Parathyroid adenoma (tissue), 2 donors: Measurements from ENCODE around the gene PSMC2.

Experiments
- H2AFZ ChIP-seq: fragments of 300-600 bp; sonication (generic); one replicate; pipeline ENCODE4 v1.7.0; 2017; ENCODE audit warnings: antibody characterized with exemption, mild to moderate bottlenecking
- H3K27ac ChIP-seq: fragments of 300-600 bp; sonication (generic); one replicate; pipeline ENCODE4 v1.7.0; 2017
- H3K27me3 ChIP-seq: fragments of 300-600 bp; sonication (generic); one replicate; pipeline ENCODE4 v1.7.0; 2017; ENCODE audit warnings: low read length; ENCODE audit not compliant: control insufficient read depth, insufficient read depth
- H3K36me3 ChIP-seq: fragments of 300-600 bp; sonication (generic); one replicate; pipeline ENCODE4 v1.7.0; 2017; ENCODE audit warnings: low read length; ENCODE audit not compliant: control insufficient read depth, insufficient read depth
- H3K4me1 ChIP-seq: fragments of 300-600 bp; sonication (generic); one replicate; pipeline ENCODE4 v1.7.0; 2017; ENCODE audit warnings: control low read depth
- H3K4me2 ChIP-seq: fragments of 300-600 bp; sonication (generic); one replicate; pipeline ENCODE4 v1.7.0; 2017; ENCODE audit warnings: low read length
- H3K4me3 ChIP-seq: fragments of 300-600 bp; sonication (generic); one replicate; pipeline ENCODE4 v1.7.0; 2017; ENCODE audit warnings: low read depth, low read length
- H3K79me2 ChIP-seq: fragments of 300-600 bp; sonication (generic); one replicate; pipeline ENCODE4 v1.7.0; 2017; ENCODE audit warnings: control low read depth
- H3K9ac ChIP-seq: fragments of 300-600 bp; sonication (generic); one replicate; pipeline ENCODE4 v1.7.0; 2017; ENCODE audit warnings: mild to moderate bottlenecking
- H3K9me3 ChIP-seq: fragments of 300-600 bp; sonication (generic); one replicate; pipeline ENCODE4 v1.7.0; 2017; ENCODE audit warnings: low read length; ENCODE audit not compliant: control insufficient read depth
- TF ChIP-seq, protein P1 (sequence below): fragments of 300-600 bp; sonication (generic); IDR thresholded peaks from one replicate; pipeline ENCODE4 v1.7.0; 2017; ENCODE audit warnings: antibody characterized with exemption, mild to moderate bottlenecking
- donor health status: primary hyperparathyroidism.

The PSMC2 gene

DNA sequence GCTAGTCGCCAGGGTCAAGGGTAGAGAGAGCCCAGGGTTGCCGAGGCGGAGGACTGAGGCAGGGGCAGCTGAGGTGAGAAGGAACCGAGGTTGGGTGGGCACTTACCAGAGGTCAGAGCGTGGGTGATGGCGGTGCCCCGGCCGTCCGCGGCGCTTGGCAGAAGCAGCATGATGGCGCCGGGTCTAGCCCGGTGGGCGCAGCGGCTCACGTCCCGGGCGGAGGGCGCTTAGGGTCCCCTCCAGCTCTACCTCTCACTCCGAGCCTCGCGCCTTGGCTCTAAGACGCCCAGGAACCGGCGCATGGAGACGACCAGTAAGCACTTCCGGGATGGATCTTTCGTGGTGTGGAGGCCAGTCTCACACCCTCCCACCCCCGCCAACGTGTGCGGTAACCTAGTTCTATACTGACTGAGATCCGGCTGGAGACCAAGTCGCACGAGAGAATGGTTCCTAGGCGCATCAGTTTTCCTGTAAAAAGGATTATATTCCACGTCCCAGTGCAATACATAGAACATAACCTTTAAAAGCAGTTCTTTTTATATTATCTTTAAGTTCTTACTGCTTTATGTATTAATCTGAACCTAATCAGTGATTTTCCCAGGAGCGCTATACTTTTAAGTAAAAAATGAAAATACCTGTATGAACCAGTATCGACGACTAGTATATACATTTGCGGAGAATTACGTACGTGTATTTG is 2.8 kb upstream of the PSMC2 start, which contains the start of gene DNAJC2:
DNAJC2 (minus strand) TSS at position 315 of the 697 bp plus-strand sequence; CDS start at position 170, 145 bp downstream.
- Histone ChIP-seq H3K36me3 (no peaks in the 10 kb centered on the region), H3K9me3 (no peaks in the 10 kb centered on the region), H3K4me2 (peak within 1 kb of the TSS; percentile 94), H3K27me3 (no peaks in the 10 kb centered on the region), H3K79me2 (peaks cover 37% of the 10 kb centered on the region), H3K9ac (peak within 1 kb of the TSS; percentile 56), H2AFZ (peak within 1 kb of the TSS; percentile 95), H3K27ac (peak within 1 kb of the TSS; percentile 75), H3K4me3 (peak within 1 kb of the TSS; percentile 91), H3K4me1 (peaks cover 7% of the 10 kb centered on the region)
- TF ChIP-seq, protein P1, sequence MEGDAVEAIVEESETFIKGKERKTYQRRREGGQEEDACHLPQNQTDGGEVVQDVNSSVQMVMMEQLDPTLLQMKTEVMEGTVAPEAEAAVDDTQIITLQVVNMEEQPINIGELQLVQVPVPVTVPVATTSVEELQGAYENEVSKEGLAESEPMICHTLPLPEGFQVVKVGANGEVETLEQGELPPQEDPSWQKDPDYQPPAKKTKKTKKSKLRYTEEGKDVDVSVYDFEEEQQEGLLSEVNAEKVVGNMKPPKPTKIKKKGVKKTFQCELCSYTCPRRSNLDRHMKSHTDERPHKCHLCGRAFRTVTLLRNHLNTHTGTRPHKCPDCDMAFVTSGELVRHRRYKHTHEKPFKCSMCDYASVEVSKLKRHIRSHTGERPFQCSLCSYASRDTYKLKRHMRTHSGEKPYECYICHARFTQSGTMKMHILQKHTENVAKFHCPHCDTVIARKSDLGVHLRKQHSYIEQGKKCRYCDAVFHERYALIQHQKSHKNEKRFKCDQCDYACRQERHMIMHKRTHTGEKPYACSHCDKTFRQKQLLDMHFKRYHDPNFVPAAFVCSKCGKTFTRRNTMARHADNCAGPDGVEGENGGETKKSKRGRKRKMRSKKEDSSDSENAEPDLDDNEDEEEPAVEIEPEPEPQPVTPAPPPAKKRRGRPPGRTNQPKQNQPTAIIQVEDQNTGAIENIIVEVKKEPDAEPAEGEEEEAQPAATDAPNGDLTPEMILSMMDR, result no peak

DNA sequence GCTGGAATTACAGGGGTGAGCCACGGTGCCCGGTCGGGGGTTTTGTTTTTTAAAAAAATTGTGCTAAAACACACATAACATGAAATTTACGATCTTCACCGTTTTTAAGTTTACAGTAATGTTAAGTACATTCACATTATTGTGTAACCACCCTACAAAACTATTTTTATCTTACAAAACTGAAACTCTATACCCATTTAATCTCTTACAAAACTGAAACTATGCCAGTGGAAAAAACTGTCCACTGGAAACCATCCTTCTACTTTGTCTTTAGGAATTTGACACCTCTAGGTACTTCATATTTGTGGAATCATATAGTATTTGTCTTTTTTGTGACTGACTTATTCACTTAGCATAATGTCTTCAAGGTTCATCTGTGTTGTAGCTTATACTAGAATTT is 1.0 kb upstream of the PSMC2 start:
- Histone ChIP-seq H3K27me3 (no peaks in the 10 kb centered on the region), H3K4me1 (peaks cover 7% of the 10 kb centered on the region), H3K27ac (no peak overlapping the region), H3K4me3 (no peak overlapping the region), H2AFZ (no peak overlapping the region), H3K79me2 (peaks cover 54% of the 10 kb centered on the region), H3K9me3 (no peaks in the 10 kb centered on the region), H3K4me2 (no peak overlapping the region), H3K36me3 (no peaks in the 10 kb centered on the region), H3K9ac (no peak overlapping the region)
- TF ChIP-seq, protein P1, result no peak

DNA sequence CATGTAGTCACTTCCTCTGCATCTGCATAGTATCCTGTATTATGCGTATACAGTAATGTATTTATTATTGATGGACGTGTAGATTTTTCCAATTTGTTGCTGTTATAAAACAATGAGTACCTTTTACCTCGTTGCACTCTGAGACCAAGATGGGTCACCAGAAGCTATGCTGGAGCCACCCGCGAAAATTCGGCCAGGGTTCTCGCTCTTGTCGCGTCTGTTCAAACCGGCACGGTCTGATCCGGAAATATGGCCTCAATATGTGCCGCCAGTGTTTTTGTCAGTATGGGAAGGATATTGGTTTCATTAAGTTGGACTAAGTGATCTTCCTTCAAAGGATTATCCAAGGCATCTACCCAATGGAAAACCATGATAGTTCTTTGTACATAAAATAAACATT is 1.0 kb downstream of the PSMC2 start:
- H3K4me3 ChIP-seq, result peak overlapping the region; percentile 76
- H3K27ac ChIP-seq, result no peak overlapping the region
- TF ChIP-seq, protein P1, result no peak
- peaks cover 3% of the 10 kb centered on the region for H3K4me1 ChIP-seq
- H3K9ac ChIP-seq, result no peak overlapping the region
- H3K27me3 ChIP-seq, result no peaks in the 10 kb centered on the region
- no peaks in the 10 kb centered on the region for H3K9me3 ChIP-seq
- H2AFZ ChIP-seq, result no peak overlapping the region
- H3K4me2 ChIP-seq, result peak overlapping the region; percentile 79
- H3K79me2 ChIP-seq, result peaks cover 63% of the 10 kb centered on the region
- no peaks in the 10 kb centered on the region for H3K36me3 ChIP-seq

DNA sequence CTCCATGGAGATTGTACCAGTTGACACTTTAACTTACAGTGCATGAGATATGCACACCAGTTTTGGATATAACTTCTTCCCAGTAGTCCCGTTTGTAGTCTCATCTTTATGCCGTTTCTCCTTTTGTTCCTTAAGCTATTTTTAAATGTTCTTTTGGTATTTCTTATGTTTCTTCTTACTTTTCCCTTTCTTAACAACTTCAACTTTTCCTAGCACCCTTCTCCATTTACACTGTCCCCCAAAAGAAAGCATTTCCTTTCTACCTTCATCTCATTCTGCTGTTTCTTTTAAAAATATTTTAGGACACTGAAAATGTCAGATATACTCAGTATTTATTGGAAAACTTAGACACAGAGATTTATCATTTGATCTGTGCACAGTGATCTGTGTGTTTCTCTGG is 1.5 kb downstream of the PSMC2 start:
- H3K27ac ChIP-seq, result no peak overlapping the region
- no peaks in the 10 kb centered on the region for H3K9me3 ChIP-seq
- H3K4me3 ChIP-seq, result peak overlapping the region; percentile 76
- no peaks in the 10 kb centered on the region for H3K4me1 ChIP-seq
- H3K27me3 ChIP-seq, result no peaks in the 10 kb centered on the region
- peaks cover 59% of the 10 kb centered on the region for H3K79me2 ChIP-seq
- H3K36me3 ChIP-seq, result no peaks in the 10 kb centered on the region
- H3K4me2 ChIP-seq, result peak overlapping the region; percentile 79
- H3K9ac ChIP-seq, result no peak overlapping the region
- no peak overlapping the region for H2AFZ ChIP-seq
- TF ChIP-seq, protein P1, result no peak

DNA sequence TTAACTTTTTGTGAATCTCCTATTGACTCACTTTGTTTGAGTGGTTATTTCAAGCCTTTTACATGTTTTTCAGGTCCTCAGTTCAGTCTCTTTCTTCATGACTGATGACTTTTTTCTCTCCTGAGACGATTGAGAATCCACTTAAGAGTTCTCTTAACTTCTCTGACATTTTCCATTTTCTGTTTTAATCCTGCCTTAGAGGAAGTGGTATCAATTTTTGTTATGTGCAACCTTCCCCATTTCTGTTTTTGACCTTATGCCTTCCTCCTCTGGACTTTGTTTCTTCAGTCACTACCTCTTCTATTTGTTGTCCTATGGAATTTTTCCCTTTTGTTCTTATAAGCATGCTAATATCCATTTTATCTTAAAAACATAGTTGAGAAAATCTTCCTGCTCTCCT is 2.4 kb downstream of the PSMC2 start:
- no peak overlapping the region for H3K4me3 ChIP-seq
- H3K79me2 ChIP-seq, result peaks cover 55% of the 10 kb centered on the region

More for the DNA sequence above, 2.4 kb downstream of the PSMC2 start:
- TF ChIP-seq, protein P1, result no peak
- H2AFZ ChIP-seq, result no peak overlapping the region
- H3K4me1 ChIP-seq, result no peaks in the 10 kb centered on the region
- no peak overlapping the region for H3K9ac ChIP-seq
- H3K9me3 ChIP-seq, result no peaks in the 10 kb centered on the region
- H3K27ac ChIP-seq, result no peak overlapping the region
- no peaks in the 10 kb centered on the region for H3K36me3 ChIP-seq
- H3K27me3 ChIP-seq, result no peaks in the 10 kb centered on the region
- H3K4me2 ChIP-seq, result no peak overlapping the region
